ENCODE measurements around the gene HS3ST5.

The HS3ST5 gene

GRCh38 chr6:114042267-114043016 lies 300.4 kb downstream of the HS3ST5 start:
- no peak for TF ChIP-seq CTCF (IDR thresholded peaks at IDR 0.05; ENCODE audit: insufficient read depth, low read depth, low read length, missing control alignments)
- DNase-seq (ENCODE audit: low read depth): no peak

GRCh38 chr6:114040871-114041270 lies 302.0 kb downstream of the HS3ST5 start:
- TF ChIP-seq CTCF (IDR thresholded peaks at IDR 0.05; ENCODE audit: insufficient read depth, low read depth, low read length, missing control alignments): no peak
- no peak overlapping the region for H3K4me3 ChIP-seq (ENCODE audit: low read length)
- no peak for DNase-seq (ENCODE audit: low read depth)

More at GRCh38 chr6:114042267-114043016, 300.4 kb downstream of the HS3ST5 start:
- H3K4me3 ChIP-seq (ENCODE audit: low read length): no peak overlapping the region

- H3K4me3 ChIP-seq (ENCODE audit: low read length): no peak overlapping the region
- no peak for DNase-seq (ENCODE audit: low read depth)
- TF ChIP-seq CTCF (IDR thresholded peaks at IDR 0.05; ENCODE audit: insufficient read depth, low read depth, low read length, missing control alignments): no peak
Observed at GRCh38 chr6:114039841-114040240, 303.0 kb downstream of the HS3ST5 start.

GRCh38 chr6:114033606-114034005 lies 309.2 kb downstream of the HS3ST5 start:
- TF ChIP-seq CTCF (IDR thresholded peaks at IDR 0.05; ENCODE audit: insufficient read depth, low read depth, low read length, missing control alignments): no peak
- no peak overlapping the region for H3K4me3 ChIP-seq (ENCODE audit: low read length)
- DNase-seq (ENCODE audit: low read depth): no peak

- TF ChIP-seq CTCF (IDR thresholded peaks at IDR 0.05; ENCODE audit: insufficient read depth, low read depth, low read length, missing control alignments): no peak
- DNase-seq (ENCODE audit: low read depth): no peak
- no peak overlapping the region for H3K4me3 ChIP-seq (ENCODE audit: low read length)
Observed at GRCh38 chr6:114032721-114033120, 310.1 kb downstream of the HS3ST5 start.

- no peak for TF ChIP-seq CTCF (IDR thresholded peaks at IDR 0.05; ENCODE audit: insufficient read depth, low read depth, low read length, missing control alignments)
- H3K4me3 ChIP-seq (ENCODE audit: low read length): no peak overlapping the region
- no peak for DNase-seq (ENCODE audit: low read depth)
Observed at GRCh38 chr6:114030767-114031166, 312.1 kb downstream of the HS3ST5 start.

GRCh38 chr6:114024746-114025145 lies 318.1 kb downstream of the HS3ST5 start:
- DNase-seq (ENCODE audit: low read depth): no peak
- no peak overlapping the region for H3K4me3 ChIP-seq (ENCODE audit: low read length)
- TF ChIP-seq CTCF (IDR thresholded peaks at IDR 0.05; ENCODE audit: insufficient read depth, low read depth, low read length, missing control alignments): no peak

Measured in epithelial cell of esophagus (primary cell).